ENCODE measurements around the gene ZNF774.
"Not testable (repeated sequence)": the region's sequence is repeated elsewhere in the genome, so short reads cannot be mapped to it uniquely, and the experiment has no call there.

ZNF774 gene

GRCh38 chr15:90408657-90409056 is 56.6 kb downstream of the ZNF774 start:
- no peak overlapping the region for H3K27ac ChIP-seq (ENCODE audit: low read depth, low read length)
- H3K36me3 ChIP-seq (ENCODE audit: insufficient read depth, low read length) = no peaks in the 10 kb centered on the region
- H3K4me1 ChIP-seq (ENCODE audit: insufficient read depth, low read length) = peaks cover 61% of the 10 kb centered on the region
- no peak overlapping the region for H3K4me3 ChIP-seq (ENCODE audit: low read depth in 1 of 2, low read length in 2 of 2)
- H3K27me3 ChIP-seq (ENCODE audit: control insufficient read depth in 1 of 2, insufficient read depth in 2 of 2, low read length in 2 of 2) = no peaks in the 10 kb centered on the region
- H3K9me3 ChIP-seq (ENCODE audit: low read length) = no peaks in the 10 kb centered on the region
- H3K9ac ChIP-seq (ENCODE audit: low read length) = no peak overlapping the region

DNA sequence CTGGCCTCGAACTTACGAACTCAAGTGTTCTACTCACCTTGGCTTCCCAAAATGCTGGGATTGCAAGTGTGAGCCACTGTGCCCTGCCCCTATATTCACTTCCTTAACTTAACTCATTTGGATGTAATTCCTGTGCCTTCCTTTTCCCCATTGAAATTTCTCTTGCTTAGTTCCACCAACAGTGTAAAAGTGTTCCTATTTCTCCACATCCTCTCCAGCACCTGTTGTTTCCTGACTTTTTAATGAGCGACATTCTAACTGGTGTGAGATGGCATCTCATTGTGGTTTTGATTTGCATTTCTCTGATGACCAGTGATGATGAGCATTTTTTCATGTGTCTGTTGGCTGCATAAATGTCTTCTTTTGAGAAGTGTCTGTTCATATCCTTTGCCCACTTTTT is 57.5 kb downstream of the ZNF774 start:
- H3K9me3 ChIP-seq (ENCODE audit: low read length); H3K27me3 ChIP-seq (ENCODE audit: control insufficient read depth in 1 of 2, insufficient read depth in 2 of 2, low read length in 2 of 2); H3K36me3 ChIP-seq (ENCODE audit: insufficient read depth, low read length); H3K27ac ChIP-seq (ENCODE audit: low read depth, low read length); H3K4me3 ChIP-seq (ENCODE audit: low read depth in 1 of 2, low read length in 2 of 2); H3K9ac ChIP-seq (ENCODE audit: low read length): not testable (repeated sequence)
- H3K4me1 ChIP-seq (ENCODE audit: insufficient read depth, low read length) = peaks cover 63% of the 10 kb centered on the region

DNA sequence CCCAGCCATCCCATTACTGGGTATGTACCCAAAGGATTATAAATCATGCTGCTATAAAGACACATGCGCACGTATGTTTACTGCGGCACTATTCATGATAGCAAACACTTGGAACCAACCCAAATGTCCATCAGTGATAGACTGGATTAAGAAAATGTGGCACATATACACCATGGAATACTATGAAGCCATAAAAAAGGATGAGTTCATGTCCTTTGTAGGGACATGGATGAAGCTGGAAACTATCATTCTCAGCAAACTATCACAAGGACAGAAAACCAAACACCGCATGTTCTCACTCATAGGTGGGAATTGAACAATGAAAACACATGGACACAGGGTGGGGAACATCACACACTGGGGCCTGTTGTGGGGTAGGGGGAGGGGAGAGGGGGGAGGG is 58.2 kb downstream of the ZNF774 start:
- not testable (repeated sequence) for H3K27me3 ChIP-seq (ENCODE audit: control insufficient read depth in 1 of 2, insufficient read depth in 2 of 2, low read length in 2 of 2); H3K4me3 ChIP-seq (ENCODE audit: low read depth in 1 of 2, low read length in 2 of 2); H3K9me3 ChIP-seq (ENCODE audit: low read length); H3K36me3 ChIP-seq (ENCODE audit: insufficient read depth, low read length); H3K9ac ChIP-seq (ENCODE audit: low read length); H3K27ac ChIP-seq (ENCODE audit: low read depth, low read length)
- H3K4me1 ChIP-seq (ENCODE audit: insufficient read depth, low read length) = peaks cover 62% of the 10 kb centered on the region

GRCh38 chr15:90411176-90411575 is 59.1 kb downstream of the ZNF774 start:
- no peaks in the 10 kb centered on the region for H3K9me3 ChIP-seq (ENCODE audit: low read length)
- no peaks in the 10 kb centered on the region for H3K27me3 ChIP-seq (ENCODE audit: control insufficient read depth in 1 of 2, insufficient read depth in 2 of 2, low read length in 2 of 2)
- no peaks in the 10 kb centered on the region for H3K36me3 ChIP-seq (ENCODE audit: insufficient read depth, low read length)
- H3K9ac ChIP-seq (ENCODE audit: low read length) = no peak overlapping the region
- no peak overlapping the region for H3K27ac ChIP-seq (ENCODE audit: low read depth, low read length)
- peaks cover 53% of the 10 kb centered on the region for H3K4me1 ChIP-seq (ENCODE audit: insufficient read depth, low read length)
- H3K4me3 ChIP-seq (ENCODE audit: low read depth in 1 of 2, low read length in 2 of 2) = no peak overlapping the region

Measured in muscle layer of colon (tissue), 2 donors.